DMS 273 (cell line): ENCODE results near the gene SPON2.

Experiments used
- DNase-seq: peaks from one replicate; lab custom pipeline; 2025; ENCODE audit not compliant: unreplicated experiment; lab: John Stamatoyannopoulos, UW

Gene SPON2

DNA sequence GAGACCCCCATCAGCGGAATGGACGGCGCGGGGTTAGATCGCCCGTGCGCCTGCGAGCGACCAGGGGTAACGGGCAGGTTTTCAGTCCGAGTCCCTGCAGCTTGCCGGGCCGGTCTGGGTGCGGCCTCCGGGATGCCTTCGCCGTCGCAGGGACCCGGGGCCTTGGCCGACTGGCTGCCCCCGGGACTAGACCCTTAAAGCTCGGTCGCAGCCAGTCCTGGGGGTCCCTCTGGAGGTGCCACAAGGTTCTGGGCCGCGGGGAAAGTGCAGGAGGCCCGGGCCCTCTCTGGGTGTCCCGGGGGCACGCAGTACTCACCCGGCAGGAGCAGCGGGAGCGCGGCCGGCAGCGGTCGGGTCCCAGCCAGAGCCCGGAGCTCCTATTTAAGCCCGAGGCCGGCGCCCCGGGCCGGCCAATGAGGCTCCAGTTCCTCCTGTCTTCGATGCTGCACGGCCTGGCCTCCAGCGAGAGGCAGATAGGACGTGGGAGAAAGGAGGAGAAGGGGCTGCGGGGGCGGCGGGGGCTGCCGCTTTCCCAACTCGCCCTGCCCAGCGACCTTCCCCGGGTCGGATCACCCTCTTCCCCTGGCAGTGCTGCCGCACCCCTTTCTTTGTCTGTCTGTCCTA lies at the start of gene SPON2:
Gene SPON2 (minus strand): TSS at position 356 of the 624 bp plus-strand sequence.
- DNase-seq, result no peak

- DNase-seq, result no peak
Observed at GRCh38 chr4:1221155-1221870, 48.9 kb upstream of the SPON2 start.

DNA sequence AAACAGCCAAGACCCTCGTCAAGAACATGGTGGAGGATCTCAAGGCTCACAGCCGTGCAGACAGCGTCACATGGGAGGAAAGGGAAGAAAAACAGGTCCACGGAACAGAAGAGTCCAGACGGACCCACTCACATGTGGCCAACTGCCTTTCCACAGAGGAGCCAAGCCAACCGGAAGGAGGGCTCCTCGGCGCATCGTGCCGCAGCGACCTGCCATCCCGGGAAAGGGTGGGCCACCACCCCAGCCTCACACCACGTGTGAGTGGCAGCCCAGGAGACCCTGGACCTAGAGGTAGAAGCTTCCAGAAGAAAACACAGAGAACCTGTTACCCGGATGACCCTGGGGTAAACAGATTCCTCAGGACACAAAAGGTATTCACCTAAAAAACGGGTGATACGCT lies 48.2 kb upstream of the SPON2 start:
- DNase-seq, result no peak

GRCh38 chr4:1219566-1219950 lies 47.2 kb upstream of the SPON2 start:
- no peak for DNase-seq

DNA sequence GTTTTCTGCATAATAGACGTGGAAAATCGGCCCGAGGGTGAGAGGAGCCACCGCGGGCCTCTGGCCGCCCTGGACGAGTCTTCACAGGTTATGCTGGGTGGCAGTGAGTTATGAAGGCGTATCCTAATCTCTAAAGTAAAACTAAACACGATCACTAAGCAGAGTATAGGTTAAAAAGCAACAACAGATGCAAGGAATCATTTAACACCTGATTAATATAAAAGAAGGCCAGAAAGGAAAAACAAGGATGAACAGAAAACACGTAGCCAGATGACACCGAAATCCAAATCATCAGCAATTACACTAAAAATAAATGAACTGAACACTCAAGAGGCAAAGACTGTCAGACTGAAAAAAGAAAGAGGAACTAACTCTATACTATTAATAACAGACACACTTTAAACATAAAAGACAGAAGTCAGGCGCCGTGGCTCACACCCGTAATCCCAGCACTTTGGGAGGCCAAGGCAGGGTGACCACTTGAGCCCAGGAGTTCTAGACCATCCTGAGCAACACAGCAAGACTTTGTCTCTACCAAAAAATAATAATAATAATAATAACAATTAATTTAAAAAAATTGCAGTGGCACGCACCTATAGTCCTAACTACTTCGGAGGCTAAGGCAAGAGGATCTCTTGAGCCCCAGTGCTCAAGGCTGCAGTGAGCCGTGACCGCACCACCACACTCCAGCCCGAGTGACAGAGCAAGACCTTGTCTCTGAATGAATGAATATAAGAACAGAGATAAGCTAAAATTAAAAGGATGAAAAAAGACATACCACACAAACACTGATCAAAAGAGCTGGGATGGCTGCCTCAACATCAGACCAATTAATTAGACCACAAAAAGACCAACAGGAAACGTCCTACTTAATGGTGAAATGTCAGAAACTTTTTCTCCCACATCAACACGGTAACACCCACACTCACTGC lies 46.5 kb upstream of the SPON2 start:
- no peak for DNase-seq

DNA sequence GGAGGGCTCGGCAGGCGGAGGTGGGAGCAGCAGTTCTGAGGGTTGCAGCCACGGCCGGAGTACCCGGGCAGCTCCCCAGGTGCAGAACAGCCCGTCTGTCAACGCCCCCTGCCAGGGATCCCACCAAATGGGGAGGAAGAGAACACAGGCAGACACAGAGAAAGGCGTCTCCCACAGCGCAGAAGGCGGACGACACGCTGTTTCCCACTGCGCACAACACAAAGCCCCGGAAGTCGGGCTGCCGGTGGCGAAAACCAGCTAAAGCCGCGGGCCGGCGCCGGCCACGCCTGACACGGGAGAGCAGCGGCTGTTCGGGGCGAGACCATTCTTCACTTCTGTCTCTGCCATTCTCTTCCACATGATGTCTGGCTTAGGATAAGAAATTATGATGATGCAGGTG lies 45.0 kb upstream of the SPON2 start:
- DNase-seq, result no peak

GRCh38 chr4:1216869-1217294 lies 44.5 kb upstream of the SPON2 start:
- no peak for DNase-seq

DNA sequence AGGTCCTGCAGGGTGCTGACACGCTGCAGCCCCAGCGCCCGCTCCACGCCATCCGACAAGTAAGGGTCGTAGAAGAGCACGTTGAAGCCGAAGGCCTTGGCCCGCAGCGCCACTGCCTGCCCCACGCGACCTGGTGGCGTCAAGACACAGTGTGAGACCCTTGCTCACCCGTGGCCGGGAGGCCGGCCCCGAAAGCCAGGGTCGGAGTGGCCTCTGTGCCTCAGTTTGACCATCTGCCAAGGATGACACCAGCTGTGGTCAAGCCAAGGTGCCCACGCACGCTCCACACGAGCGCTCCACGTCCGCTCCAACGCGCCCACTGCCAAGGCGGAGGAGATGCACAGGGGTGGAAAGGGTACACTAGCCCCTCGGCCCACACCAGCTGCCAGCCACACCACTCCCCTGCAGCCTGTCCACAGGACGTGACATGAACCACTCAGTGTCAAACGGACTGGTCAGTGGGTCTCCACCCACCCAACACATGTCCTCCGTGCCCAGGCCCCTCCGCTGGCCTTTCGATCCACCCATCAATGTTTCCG lies 43.8 kb upstream of the SPON2 start:
- DNase-seq, result no peak

- DNase-seq, result no peak
Observed at GRCh38 chr4:1215141-1216075, 43.0 kb upstream of the SPON2 start.

DNA sequence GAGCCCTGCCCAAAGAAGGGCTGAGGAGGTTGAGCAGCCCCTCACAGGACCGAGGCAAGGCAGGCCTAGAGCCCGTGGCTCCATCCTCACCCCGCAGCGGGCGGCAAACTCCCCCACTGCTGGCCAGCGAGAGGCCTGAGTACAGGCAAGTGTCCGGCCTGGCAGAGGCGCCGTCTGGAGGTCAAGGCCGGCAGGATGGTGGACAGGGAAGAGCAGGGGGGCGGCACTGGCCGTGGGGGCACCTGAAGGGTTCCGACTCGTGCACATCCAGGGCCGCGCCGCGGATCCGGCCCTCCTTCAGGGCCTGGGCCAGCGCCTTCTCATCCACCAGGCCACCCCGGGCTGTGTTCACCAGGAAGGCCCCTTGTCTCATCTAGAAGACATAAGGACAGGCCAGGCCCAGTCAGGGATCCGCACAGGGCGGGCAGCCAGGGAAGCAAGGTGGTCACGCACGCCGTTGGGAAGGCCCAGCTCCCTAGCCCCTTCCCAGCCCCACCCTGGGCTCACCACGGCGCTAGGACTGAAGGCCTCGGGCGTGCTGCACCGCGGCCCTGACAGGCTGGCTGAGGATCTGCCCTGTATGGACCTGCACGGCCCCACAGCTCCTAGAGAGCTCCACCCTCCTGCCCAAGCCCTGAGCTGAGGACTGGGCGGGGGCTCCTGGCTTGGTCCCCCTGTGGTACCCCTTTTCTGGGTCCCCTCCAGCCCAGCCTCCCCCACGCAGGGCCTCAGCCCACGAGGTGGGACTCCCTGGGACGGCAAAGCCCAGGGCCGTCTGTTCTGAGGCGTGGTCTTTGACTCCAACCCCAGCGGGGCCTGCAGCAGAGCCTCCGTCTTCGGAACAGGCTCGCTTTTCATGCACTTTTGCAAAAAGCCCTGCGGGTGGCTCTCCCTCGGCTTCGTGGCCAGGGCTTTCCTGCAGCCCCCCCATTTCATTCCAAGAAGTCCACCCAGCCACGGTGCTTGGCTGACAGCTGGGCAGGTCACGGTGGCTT lies 42.0 kb upstream of the SPON2 start:
- no peak for DNase-seq

- DNase-seq, result no peak
Observed at GRCh38 chr4:1213336-1213995, 41.1 kb upstream of the SPON2 start.

DNA sequence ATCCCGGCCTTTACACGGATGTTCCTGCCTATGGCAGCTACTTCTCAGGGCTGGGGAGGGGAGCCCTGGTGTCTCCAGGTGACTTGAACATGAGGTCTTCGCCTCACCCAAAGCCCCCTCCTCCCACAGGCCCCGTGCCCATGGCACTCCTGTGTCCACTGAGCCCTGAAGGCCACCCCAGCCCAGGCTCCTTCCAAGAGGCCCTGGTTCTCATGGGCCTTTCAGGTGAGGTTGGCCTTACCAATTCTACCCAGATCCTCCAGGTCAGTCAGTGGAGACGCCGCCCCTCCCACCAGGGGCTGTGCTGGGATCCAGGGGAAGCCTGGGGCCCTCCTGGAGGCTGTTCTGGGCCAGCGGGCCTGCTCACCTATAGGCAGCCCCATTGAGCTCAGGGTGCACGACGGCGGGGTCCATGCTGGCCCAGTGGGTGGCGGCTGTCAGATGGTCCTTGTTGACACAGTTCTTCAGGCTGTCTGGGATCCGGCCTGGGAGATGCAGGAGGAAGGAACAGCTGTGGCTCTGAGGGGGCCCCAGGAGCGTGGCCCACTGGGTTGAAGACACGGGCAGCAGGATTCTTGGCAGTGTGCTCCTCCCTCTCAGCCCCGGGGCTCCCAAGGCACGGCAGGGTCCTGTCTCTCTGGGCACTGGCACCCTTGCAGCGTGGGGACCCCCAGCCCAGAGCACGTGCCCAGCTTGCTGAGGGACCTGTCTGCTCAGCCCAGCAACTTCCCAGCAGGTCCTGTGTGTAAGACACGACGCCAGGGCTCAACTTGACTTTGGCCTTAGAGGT lies 40.4 kb upstream of the SPON2 start:
- DNase-seq, result no peak

GRCh38 chr4:1211891-1212545 lies 39.6 kb upstream of the SPON2 start:
- no peak for DNase-seq

GRCh38 chr4:1211371-1211770 lies 39.0 kb upstream of the SPON2 start:
- no peak for DNase-seq

- DNase-seq, result no peak
Observed at GRCh38 chr4:1210971-1211370, 38.6 kb upstream of the SPON2 start.

- DNase-seq, result no peak
Observed at GRCh38 chr4:1210241-1210841, 38.0 kb upstream of the SPON2 start.

DNA sequence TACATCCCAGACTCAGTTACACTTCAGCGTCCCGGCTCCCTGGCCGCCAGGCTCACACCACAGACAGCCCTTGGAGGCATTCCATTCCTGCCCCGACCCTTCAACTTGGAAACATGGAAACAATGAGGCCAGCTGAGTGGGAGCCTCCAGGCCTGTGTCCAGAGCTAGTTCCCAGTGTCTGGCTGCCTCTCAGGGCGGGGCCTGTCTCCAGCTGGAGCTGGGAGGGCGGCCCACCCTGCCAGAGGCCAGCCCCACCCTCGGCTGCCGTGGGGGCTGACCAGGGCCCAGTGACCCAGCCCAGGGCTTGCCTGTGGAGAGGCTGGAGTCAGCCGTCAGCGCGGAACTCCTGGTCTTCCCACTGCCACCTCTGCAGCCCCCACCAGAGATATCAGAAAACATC lies 37.4 kb upstream of the SPON2 start:
- no peak for DNase-seq
